ENCODE results near the gene MT1E.

DNA sequence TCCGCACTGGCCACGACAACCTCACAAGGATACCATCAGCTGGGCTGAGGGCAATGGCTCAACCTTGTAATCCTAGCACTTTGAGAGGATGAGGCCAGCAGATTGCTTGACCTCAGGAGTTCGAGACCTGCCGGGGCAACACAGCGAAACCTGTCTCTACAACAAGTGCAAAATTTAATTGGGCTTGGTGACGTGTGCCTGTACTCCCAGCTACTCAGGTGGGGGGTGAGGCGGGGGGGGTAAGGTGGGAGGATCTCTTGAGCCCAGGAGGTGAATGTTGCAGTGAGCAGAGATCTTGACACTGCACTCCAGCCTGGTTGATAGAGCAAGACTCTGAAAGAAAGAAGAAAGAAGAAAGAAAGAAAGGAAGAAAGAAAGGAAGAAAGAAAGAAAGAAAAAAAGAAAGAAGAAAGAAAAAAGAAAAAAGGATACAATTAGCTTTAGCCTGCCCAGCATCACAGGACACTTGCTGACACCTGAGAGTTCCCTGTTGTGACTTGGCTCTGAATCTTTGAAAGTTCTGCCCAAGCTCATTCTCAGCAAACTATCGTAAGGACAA, 5.2 kb upstream of the MT1E start:
- TF ChIP-seq, protein P1, sequence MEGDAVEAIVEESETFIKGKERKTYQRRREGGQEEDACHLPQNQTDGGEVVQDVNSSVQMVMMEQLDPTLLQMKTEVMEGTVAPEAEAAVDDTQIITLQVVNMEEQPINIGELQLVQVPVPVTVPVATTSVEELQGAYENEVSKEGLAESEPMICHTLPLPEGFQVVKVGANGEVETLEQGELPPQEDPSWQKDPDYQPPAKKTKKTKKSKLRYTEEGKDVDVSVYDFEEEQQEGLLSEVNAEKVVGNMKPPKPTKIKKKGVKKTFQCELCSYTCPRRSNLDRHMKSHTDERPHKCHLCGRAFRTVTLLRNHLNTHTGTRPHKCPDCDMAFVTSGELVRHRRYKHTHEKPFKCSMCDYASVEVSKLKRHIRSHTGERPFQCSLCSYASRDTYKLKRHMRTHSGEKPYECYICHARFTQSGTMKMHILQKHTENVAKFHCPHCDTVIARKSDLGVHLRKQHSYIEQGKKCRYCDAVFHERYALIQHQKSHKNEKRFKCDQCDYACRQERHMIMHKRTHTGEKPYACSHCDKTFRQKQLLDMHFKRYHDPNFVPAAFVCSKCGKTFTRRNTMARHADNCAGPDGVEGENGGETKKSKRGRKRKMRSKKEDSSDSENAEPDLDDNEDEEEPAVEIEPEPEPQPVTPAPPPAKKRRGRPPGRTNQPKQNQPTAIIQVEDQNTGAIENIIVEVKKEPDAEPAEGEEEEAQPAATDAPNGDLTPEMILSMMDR (conservative IDR thresholded peaks at IDR 0.05; ENCODE audit: low read depth, low read length) = no peak
- TF ChIP-seq EZH2 (IDR thresholded peaks at IDR 0.05; ENCODE audit: low read length, unreplicated experiment) (no peak), EZH2phosphoT487 (IDR thresholded peaks at IDR 0.05; ENCODE audit: borderline replicate concordance, low read length) (no peak)

Data from PC-3 (cell line).